Measurements from ENCODE around the gene FCER1G. TPM values are rescaled to one million over a fixed set of nuclear protein-coding genes. Genes with fewer than 3 reads are reported as not detected.

The FCER1G gene
- total and polyA plus RNA-seq, 2 donors (not counting 3 experiments of a cell fraction or from before 2014, with no cell fraction given): 1.1 to 1.6 TPM

DNA sequence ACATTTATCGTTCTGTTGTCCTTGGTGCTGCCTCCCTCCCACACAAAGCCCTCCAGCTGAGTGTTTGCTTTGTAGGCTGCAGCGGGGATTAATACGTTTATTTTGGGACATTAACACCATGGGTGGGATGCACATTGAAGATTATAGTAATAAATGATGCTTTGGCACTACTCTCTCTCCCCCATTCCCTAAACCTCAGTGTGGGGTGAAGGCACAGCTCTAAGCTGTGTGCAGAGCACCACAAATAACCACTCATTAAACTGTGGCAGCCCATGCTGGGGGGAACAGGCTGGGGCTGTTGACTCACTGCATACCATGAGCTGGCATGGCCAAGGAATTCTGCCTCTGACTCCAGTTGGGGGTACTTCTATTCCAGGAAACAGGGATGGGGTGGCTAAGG lies 51.1 kb downstream of the FCER1G start:
- DNase-seq (ENCODE audit: low read depth, low spot score): no peak
- ChIA-PET CTCF (interaction anchor here (1.3 to 2.4 kb wide), 2 partner anchors 8 to 25 kb away, joined by 3 to 7 read pairs; no protein-coding TSS in a partner anchor), POLR2A (no interaction called here)
- TF ChIP-seq, protein P1, sequence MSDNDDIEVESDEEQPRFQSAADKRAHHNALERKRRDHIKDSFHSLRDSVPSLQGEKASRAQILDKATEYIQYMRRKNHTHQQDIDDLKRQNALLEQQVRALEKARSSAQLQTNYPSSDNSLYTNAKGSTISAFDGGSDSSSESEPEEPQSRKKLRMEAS (IDR thresholded peaks at IDR 0.05; ENCODE audit: insufficient read depth, insufficient read length): no peak
- TF ChIP-seq CTCF (IDR thresholded peaks at IDR 0.05; ENCODE audit: extremely low read depth in 1 of 2, insufficient read depth in 1 of 2, low read depth in 1 of 2, low read length in 2 of 2) (no peak), POLR2AphosphoS5 (IDR thresholded peaks at IDR 0.05; ENCODE audit: insufficient read depth, low read depth, low read length) (no peak), GATA2 (IDR thresholded peaks at IDR 0.05; ENCODE audit: insufficient read depth, insufficient read length, low read depth, low read length) (no peak), EZH2 (IDR thresholded peaks at IDR 0.05; ENCODE audit: borderline replicate concordance, low read depth, low read length, severe bottlenecking) (no peak), MYC (IDR thresholded peaks at IDR 0.05; ENCODE audit: low read depth, low read length) (no peak), POLR2A (IDR thresholded peaks at IDR 0.05; ENCODE audit: low read depth, low read length) (no peak), JUN (IDR thresholded peaks at IDR 0.05; ENCODE audit: borderline replicate concordance, insufficient read depth, insufficient read length, low read depth) (no peak), FOS (IDR thresholded peaks at IDR 0.05; ENCODE audit: borderline replicate concordance, insufficient read depth, low read length) (no peak)
- Histone ChIP-seq H3K4me3 (replicated peaks in 1 of 3; ENCODE audit: insufficient read depth in 1 of 3, low read depth in 1 of 3, low read length in 3 of 3) (no peak overlapping the region), H3K9ac (replicated peaks; ENCODE audit: extremely low read depth, insufficient read depth, low read length) (no peak overlapping the region), H3K79me2 (ENCODE audit: control insufficient read depth, insufficient read depth, low read length) (no peaks in the 10 kb centered on the region), H3K4me1 (ENCODE audit: control insufficient read depth, extremely low read depth, insufficient read depth, low read length) (no peaks in the 10 kb centered on the region), H3K27me3 (ENCODE audit: control insufficient read depth in 2 of 2, insufficient read depth in 2 of 2, low read length in 2 of 2) (peaks cover 10 to 18% of the 10 kb centered on the region in 2 experiments), H4K20me1 (replicated peaks; ENCODE audit: control insufficient read depth, extremely low read depth, insufficient read depth, low read length) (no peaks in the 10 kb centered on the region), H3K36me3 (ENCODE audit: control insufficient read depth in 2 of 2, extremely low read depth in 1 of 2, insufficient read depth in 2 of 2, low read length in 2 of 2) (no peaks in the 10 kb centered on the region), H3K27ac (ENCODE audit: insufficient read depth, low read depth, low read length) (no peak overlapping the region), H2AFZ (ENCODE audit: low read depth, low read length) (no peak overlapping the region), H3K4me2 (ENCODE audit: insufficient read depth, low read length) (no peak overlapping the region), H3K9me1 (replicated peaks; ENCODE audit: control insufficient read depth, extremely low read depth, insufficient read depth, low read length) (no peaks in the 10 kb centered on the region), H3K9me3 (replicated peaks; ENCODE audit: control insufficient read depth, insufficient read depth, low read length) (no peaks in the 10 kb centered on the region)
- intact Hi-C loops (cut with micrococcal nuclease): no loop called here
- dilution Hi-C loops (cut with MboI; ENCODE audit: extremely low pct_ligation_motif_present, low sequenced_read_pairs): no loop called here
- no TSS peak for BruUV-seq (replicated peaks)
- FAIRE-seq: no peak

Measured in endothelial cell of umbilical vein (primary cell).